Lower leg skin (tissue), 3 donors: Measurements from ENCODE around the gene AFTPH.

Experiments
- CTCF ChIP-seq, 3 donors: fragments of 450-650 bp; IDR thresholded peaks; one replicate each; pipeline ENCODE4 v1.5.1; 2016; ENCODE audit warnings: antibody characterized with exemption in 3 of 3, mild to moderate bottlenecking in 3 of 3, moderate library complexity in 2 of 3
- POLR2A ChIP-seq, 2 donors: fragments of 450-650 bp; IDR thresholded peaks; one replicate each; pipeline ENCODE4 v1.6.1; 2016 to 2017; ENCODE audit warnings: antibody characterized with exemption in 2 of 2, mild to moderate bottlenecking in 1 of 2, moderate library complexity in 1 of 2

DNA sequence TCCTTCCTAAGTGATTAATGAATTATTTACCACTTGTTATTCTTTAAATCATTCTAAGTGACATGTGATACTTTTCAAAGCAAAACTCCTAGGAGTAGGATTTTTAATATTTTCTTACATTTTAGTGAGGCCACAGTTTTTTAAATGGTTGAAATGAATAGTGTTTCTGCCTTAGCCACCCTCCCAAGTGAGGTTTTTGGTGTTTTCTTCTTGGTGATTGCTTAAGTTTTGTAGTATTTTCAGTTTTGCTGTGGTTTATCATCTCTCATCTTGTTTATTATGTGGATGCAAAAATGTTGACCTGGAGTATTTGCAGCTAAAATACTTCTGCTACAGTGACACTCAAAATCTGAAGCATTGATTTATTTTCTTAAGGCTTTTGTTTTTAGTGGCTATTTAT is 9.8 kb downstream of the AFTPH start:
- TF ChIP-seq CTCF (IDR thresholded peaks at IDR 0.05) (no peak), POLR2A (IDR thresholded peaks at IDR 0.05) (no peak)
